Kidney epithelial cell (primary cell): Measurements from ENCODE around the gene PLLP. TPM values are rescaled to one million over a fixed set of nuclear protein-coding genes. Genes with fewer than 3 reads are reported as not detected.

Experiments used
- DNase-seq: peaks from one replicate; pipeline ENCODE4 v3.0.0-alpha.2; 2010; ENCODE audit warnings: low read depth
- H3K27me3 ChIP-seq: 2 replicates; pipeline ENCODE4 v1.6.0; 2011; ENCODE audit warnings: low read length; ENCODE audit not compliant: control insufficient read depth, insufficient read depth
- H3K36me3 ChIP-seq: 2 replicates; pipeline ENCODE4 v1.5.1; 2011; ENCODE audit warnings: low read length; ENCODE audit not compliant: control insufficient read depth, insufficient read depth
- H3K4me3 ChIP-seq: 2 replicates; pipeline ENCODE4 v1.5.1; 2011; ENCODE audit warnings: low read depth, mild to moderate bottlenecking, control low read depth, low read length
- CTCF ChIP-seq: IDR thresholded peaks from 2 replicates; pipeline ENCODE4 v1.5.1; 2011; ENCODE audit warnings: mild to moderate bottlenecking, moderate library complexity, low read length, control low read depth, inconsistent platforms; ENCODE audit not compliant: insufficient read depth, poor library complexity, severe bottlenecking
- total RNA-seq: library from RNA; depleted of rRNA; stranded (reverse); fragments of >200 nt; gene quantifications from 2 replicates; pipeline ENCODE4 v1.2.3, GENCODE V29; 2015

Gene PLLP
- total RNA-seq, 1 donor from 2014 or later, result 11.9 TPM

DNA sequence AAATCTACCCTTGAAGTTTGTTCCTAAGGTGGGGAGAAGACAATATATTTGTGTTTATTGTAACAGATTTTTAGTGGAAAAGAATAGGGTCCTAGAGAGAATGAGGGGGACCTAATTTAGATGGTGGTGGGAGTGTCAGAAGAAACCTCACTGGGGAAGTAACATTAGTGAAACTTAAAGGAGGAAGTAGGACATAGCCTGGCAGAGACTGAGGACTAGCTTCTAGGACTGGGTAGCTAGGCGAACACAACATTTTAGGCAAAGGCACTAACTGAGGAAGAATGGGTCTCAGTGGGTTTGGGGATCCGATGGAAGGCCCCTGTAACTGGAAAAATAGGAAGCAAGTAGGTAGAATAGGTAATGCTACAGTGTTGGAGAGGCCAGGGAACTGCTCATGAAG is 43.6 kb downstream of the PLLP start:
- Histone ChIP-seq H3K4me3 (no peak overlapping the region), H3K36me3 (no peaks in the 10 kb centered on the region), H3K27me3 (no peaks in the 10 kb centered on the region)
- DNase-seq, result no peak
- no peak for TF ChIP-seq CTCF

- Histone ChIP-seq H3K36me3 (peaks cover 3% of the 10 kb centered on the region), H3K4me3 (no peak overlapping the region), H3K27me3 (no peaks in the 10 kb centered on the region)
- TF ChIP-seq CTCF, result no peak
- no peak for DNase-seq
Observed at GRCh38 chr16:57239107-57239506, 45.4 kb downstream of the PLLP start.

DNA sequence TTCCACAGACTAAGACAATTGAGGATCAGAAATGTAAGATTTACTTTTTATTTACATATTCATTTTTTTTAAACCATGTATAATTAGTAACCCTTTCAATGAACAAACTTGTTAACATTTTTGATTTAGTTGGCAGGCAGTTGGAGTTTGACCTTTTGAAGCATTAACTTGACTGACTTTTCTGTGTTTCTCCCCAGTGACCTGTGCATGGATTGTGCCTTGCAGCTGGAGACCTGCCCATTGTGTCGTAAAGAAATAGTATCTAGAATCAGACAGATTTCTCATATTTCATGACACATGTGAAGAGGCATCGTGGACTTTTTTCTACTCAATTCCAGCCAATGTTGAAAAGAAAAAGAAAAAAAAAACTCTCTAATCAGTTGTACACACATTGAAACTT is 45.8 kb downstream of the PLLP start:
- Histone ChIP-seq H3K27me3 (no peaks in the 10 kb centered on the region), H3K36me3 (peaks cover 3% of the 10 kb centered on the region), H3K4me3 (no peak overlapping the region)
- no peak for DNase-seq
- TF ChIP-seq CTCF, result no peak

GRCh38 chr16:57236022-57236350 is 48.5 kb downstream of the PLLP start:
- Histone ChIP-seq H3K4me3 (no peak overlapping the region), H3K27me3 (no peaks in the 10 kb centered on the region), H3K36me3 (peaks cover 3% of the 10 kb centered on the region)
- no peak for TF ChIP-seq CTCF
- DNase-seq, result no peak

GRCh38 chr16:57235128-57236021 is 49.1 kb downstream of the PLLP start:
- peaks cover 3% of the 10 kb centered on the region for H3K36me3 ChIP-seq
- TF ChIP-seq CTCF, result no peak
- H3K27me3 ChIP-seq, result no peaks in the 10 kb centered on the region
- no peak overlapping the region for H3K4me3 ChIP-seq
- no peak for DNase-seq

DNA sequence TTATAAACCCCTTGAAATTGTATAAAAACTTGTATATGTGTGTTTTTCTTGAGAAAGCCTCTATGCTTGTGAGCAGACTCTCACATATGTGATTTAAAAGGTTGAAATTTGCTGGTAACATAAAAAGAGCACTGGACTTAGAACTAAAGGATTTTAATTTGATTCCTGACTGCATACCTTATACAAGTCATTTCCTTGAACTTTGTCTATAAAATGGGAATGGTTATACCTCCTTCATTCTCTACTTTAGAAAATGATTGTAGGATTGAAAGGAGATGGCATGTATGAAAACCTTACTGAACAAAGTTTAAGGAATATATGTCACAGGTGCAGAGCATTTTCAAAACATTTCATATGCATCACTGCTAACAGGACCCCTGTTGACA is 49.8 kb downstream of the PLLP start:
- DNase-seq, result no peak
- no peak for TF ChIP-seq CTCF
- H3K4me3 ChIP-seq, result no peak overlapping the region
- no peaks in the 10 kb centered on the region for H3K27me3 ChIP-seq
- H3K36me3 ChIP-seq, result peaks cover 3% of the 10 kb centered on the region
